Kidney (tissue), 14 donors: Measurements from ENCODE around the gene IL23R. TPM values are rescaled to one million over a fixed set of nuclear protein-coding genes. Genes with fewer than 3 reads are reported as not detected.
"Not testable (repeated sequence)": the region's sequence is repeated elsewhere in the genome, so short reads cannot be mapped to it uniquely, and the experiment has no call there.

Source experiments
- DNase-seq, 5 donors: peaks; one replicate each; pipeline ENCODE4 v3.0.0-alpha.2; 2013 to 2020
- FAIRE-seq: peaks from 2 replicates; lab custom pipeline; 2012; peaks lifted over from hg19 to GRCh38; lab: Jason Lieb, UNC
- H3K27ac ChIP-seq, 2 donors: one replicate each; pipeline ENCODE4 v1.7.0; 2013; ENCODE audit warnings: low read depth in 2 of 2, low read length in 2 of 2, inconsistent platforms in 1 of 2
- H3K27me3 ChIP-seq: one replicate; pipeline ENCODE4 v1.7.1; 2013; ENCODE audit warnings: low read length, inconsistent platforms; ENCODE audit not compliant: control insufficient read depth, insufficient read depth
- H3K36me3 ChIP-seq, 3 donors: one replicate each; pipeline versions ENCODE4 v1.7.0 to v1.7.1; 2013; ENCODE audit warnings: low read length in 3 of 3, control low read depth in 1 of 3, inconsistent platforms in 1 of 3; ENCODE audit not compliant: insufficient read depth in 3 of 3, control insufficient read depth in 2 of 3
- H3K4me1 ChIP-seq, 3 donors: one replicate each; pipeline versions ENCODE4 v1.7.0 to v1.7.1; 2013; ENCODE audit warnings: low read length in 3 of 3, inconsistent platforms in 1 of 3, low read depth in 1 of 3; ENCODE audit not compliant: control insufficient read depth in 2 of 3, insufficient read depth in 2 of 3
- H3K4me3 ChIP-seq, 3 donors: one replicate each; pipeline versions ENCODE4 v1.7.0 to v1.8.1; 2013; ENCODE audit warnings: low read length in 3 of 3, control low read depth in 1 of 3, inconsistent platforms in 1 of 3
- H3K9ac ChIP-seq, 3 donors: one replicate each; pipeline versions ENCODE4 v1.7.0 to v1.7.1; 2013; ENCODE audit warnings: low read length in 3 of 3, control low read depth in 1 of 3, inconsistent platforms in 1 of 3
- H3K9me3 ChIP-seq, 3 donors: one replicate each; pipeline versions ENCODE4 v1.7.0 to v1.7.1; 2013; ENCODE audit warnings: low read length in 3 of 3, control low read depth in 1 of 3, inconsistent platforms in 1 of 3; ENCODE audit not compliant: control insufficient read depth in 2 of 3, insufficient read depth in 1 of 3
- intact Hi-C: fragments of 100-400 bp; cut with DNase I; formaldehyde crosslinking; loops from one replicate; pipeline ENCODE4 v1.11.1; 2022
- polyA plus RNA-seq: library from polyadenylated mRNA; stranded (reverse); fragments of 350-450 nt; fragmentation: Illumina TruSeq; extraction: RNeasy Lipid Tissue Mini Kit (QIAGEN cat#74804); gene quantifications from one replicate; pipeline ENCODE4 v1.2.3, GENCODE V29; 2014; ENCODE audit warnings: low read depth, low replicate concordance; ENCODE audit not compliant: insufficient read depth
- total RNA-seq: library from RNA; stranded (reverse); fragmentation: NEBNext Ultra II Directional; extraction: Animal tissue kit (Norgen Biotek cat#: 25700); gene quantifications from one replicate; pipeline ENCODE4 v1.2.1, GENCODE V29; 2021
- TF ChIP-seq, protein P1 (sequence below): IDR thresholded peaks from 3 replicates; pipeline ENCODE4 v1.5.1; 2012; ENCODE audit warnings: mild to moderate bottlenecking, moderate library complexity, borderline replicate concordance; ENCODE audit not compliant: insufficient read depth; ENCODE audit errors: extremely low read depth
- donor health status: control.
- donor health status: control.
- donor health status: control.
- donor health status: control.
- donor health status: control.
- donor health status: DM: yes; HTN: yes; CAD: no.
- donor health status: Normal renal cell carcinoma (clear cell type).

IL23R gene
- total and polyA plus RNA-seq, 2 donors from 2014 or later, result 0.19 TPM; not detected in 1

DNA sequence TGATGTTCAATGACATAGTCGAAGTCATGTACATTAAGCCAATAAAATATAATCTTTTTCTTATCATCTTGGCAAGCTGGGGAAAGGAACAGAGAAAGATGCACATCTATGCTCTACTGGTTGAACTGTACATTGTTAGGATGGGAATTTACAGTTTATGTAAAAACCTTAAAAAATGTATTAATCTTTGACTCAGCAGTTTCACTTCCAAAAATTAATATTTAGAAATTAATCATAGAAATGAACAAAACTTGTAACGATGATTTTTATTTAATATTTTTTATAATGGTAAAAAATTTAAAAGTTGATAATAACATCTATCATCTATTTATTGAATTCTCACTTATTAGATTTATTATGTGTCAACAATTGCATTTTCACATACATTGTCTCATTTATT, 25.8 kb upstream of the IL23R start:
- no peak overlapping the region for H3K9ac ChIP-seq
- TF ChIP-seq, protein P1, sequence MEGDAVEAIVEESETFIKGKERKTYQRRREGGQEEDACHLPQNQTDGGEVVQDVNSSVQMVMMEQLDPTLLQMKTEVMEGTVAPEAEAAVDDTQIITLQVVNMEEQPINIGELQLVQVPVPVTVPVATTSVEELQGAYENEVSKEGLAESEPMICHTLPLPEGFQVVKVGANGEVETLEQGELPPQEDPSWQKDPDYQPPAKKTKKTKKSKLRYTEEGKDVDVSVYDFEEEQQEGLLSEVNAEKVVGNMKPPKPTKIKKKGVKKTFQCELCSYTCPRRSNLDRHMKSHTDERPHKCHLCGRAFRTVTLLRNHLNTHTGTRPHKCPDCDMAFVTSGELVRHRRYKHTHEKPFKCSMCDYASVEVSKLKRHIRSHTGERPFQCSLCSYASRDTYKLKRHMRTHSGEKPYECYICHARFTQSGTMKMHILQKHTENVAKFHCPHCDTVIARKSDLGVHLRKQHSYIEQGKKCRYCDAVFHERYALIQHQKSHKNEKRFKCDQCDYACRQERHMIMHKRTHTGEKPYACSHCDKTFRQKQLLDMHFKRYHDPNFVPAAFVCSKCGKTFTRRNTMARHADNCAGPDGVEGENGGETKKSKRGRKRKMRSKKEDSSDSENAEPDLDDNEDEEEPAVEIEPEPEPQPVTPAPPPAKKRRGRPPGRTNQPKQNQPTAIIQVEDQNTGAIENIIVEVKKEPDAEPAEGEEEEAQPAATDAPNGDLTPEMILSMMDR, result no peak
- H3K27ac ChIP-seq, result no peak overlapping the region
- intact Hi-C loops, result no loop called here
- no peaks in the 10 kb centered on the region for H3K36me3 ChIP-seq
- DNase-seq (no peak), FAIRE-seq (peak; percentile 95)
- H3K27me3 ChIP-seq, result no peaks in the 10 kb centered on the region
- H3K4me1 ChIP-seq, result peaks cover 0 to 5% (median 0%) of the 10 kb centered on the region in 3 donors
- no peak overlapping the region for H3K4me3 ChIP-seq
- no peaks in the 10 kb centered on the region for H3K9me3 ChIP-seq

DNA sequence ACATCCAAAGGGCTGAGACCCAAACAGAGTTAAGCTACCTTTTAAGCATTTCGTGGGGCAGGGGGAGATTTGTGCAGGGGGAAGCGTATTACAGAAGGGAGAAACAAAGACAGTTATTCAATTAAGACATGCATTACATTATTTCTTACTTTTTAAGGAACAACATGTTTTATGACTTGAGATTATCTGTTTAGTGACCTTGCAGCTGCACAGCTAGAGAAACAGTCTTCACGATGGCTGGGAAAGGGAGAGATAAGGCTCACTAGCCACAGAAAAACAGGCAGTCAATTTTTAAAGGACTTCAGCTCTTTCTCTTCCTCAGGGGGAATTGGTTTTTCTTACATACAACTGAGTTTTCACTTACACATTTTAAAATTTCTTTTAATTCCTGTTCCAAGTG, 24.4 kb upstream of the IL23R start:
- H3K9ac ChIP-seq, H3K4me3 ChIP-seq, H3K27me3 ChIP-seq, H3K36me3 ChIP-seq, DNase-seq, H3K4me1 ChIP-seq, intact Hi-C loops, H3K27ac ChIP-seq, H3K9me3 ChIP-seq: not testable (repeated sequence)
- peak; percentile 17 for FAIRE-seq

DNA sequence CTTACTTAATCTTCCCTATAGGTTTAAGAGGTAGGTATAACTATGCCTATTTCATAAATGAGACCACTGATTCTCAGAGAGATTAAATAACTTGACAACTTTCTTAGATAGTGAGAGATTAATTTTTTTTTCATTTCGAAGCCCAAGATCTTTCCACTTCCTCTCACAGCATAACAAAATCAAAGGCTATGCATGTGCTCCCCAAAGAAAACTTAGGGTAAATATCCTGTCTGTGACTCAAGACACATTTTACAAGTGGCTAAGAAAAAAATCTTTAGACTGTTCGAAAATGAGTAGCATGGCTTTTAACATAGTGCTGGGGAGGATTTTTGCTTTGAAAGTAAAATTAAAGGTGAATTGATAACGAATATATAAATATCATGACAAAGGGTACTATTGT, 23.3 kb upstream of the IL23R start:
- Histone ChIP-seq H3K9me3 (no peaks in the 10 kb centered on the region), H3K4me1 (peaks cover 0 to 5% (median 0%) of the 10 kb centered on the region in 3 donors), H3K9ac (no peak overlapping the region), H3K36me3 (no peaks in the 10 kb centered on the region), H3K27me3 (no peaks in the 10 kb centered on the region), H3K27ac (no peak overlapping the region), H3K4me3 (no peak overlapping the region)
- FAIRE-seq (no peak), DNase-seq (no peak)
- TF ChIP-seq, protein P1, result no peak
- intact Hi-C loops, result no loop called here

DNA sequence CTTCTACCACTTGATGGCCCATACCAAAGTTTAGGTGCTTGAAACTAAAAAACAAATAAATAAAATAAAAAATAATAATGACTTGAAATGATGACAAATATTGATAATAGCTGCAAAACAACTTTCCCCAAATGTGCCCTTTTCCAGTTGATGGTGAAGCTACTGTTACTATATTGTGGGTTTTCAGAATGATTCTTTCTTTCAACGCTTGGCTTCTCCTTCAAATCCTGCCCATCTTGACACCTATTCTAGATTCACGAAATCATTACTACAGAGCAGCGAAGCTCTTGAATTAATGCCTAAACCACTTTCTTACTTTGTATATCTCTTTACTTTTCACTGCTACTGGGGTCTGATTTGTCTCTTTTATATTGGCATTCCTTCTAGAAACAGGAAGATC, 22.3 kb upstream of the IL23R start:
- TF ChIP-seq, protein P1, result no peak
- Histone ChIP-seq H3K27ac (no peak overlapping the region), H3K9me3 (no peaks in the 10 kb centered on the region), H3K27me3 (no peaks in the 10 kb centered on the region), H3K36me3 (no peaks in the 10 kb centered on the region), H3K4me3 (no peak overlapping the region), H3K9ac (no peak overlapping the region), H3K4me1 (peaks cover 0 to 10% (median 4%) of the 10 kb centered on the region in 3 donors)
- DNase-seq (no peak), FAIRE-seq (no peak)
- intact Hi-C loops, result no loop called here
